ENCODE results near the gene ACRBP.

GRCh38 chr12:6662906-6663742, 15.9 kb upstream of the ACRBP start, which contains the start of gene ING4:
- TF ChIP-seq CTCF (IDR thresholded peaks at IDR 0.05) (no peak), POLR2A (IDR thresholded peaks at IDR 0.05) (no peak)
